PC-3 (cell line): ENCODE results near the gene ENDOV. TPM values are rescaled to one million over a fixed set of nuclear protein-coding genes. Genes with fewer than 3 reads are reported as not detected.

Experiments used
- ATAC-seq: fragments of 200-7000 bp; cut with Tn5 transposase; 2 replicates; pipeline ENCODE4 v1.9.1; 2020; ENCODE audit warnings: mild to moderate bottlenecking, moderate library complexity
- BruUV-seq: library from RNA; stranded (reverse); fragments of 400-500 nt; replicated peaks from 2 replicates; lab custom pipeline; 2021; lab: Mats Ljungman, UMichigan
- CTCF ChIA-PET: fragments of 300-600 bp; sonication (Branson Sonifier 250); formaldehyde crosslinking; loops from one replicate; lab custom pipeline; 2022; ENCODE audit warnings: antibody characterized with exemption; lab: Charles Lee
- POLR2A ChIA-PET: fragments of 300-600 bp; sonication (Branson Sonifier 250); formaldehyde crosslinking; loops from one replicate; lab custom pipeline; 2022; ENCODE audit warnings: antibody characterized with exemption; ENCODE audit not compliant: unreplicated experiment; lab: Charles Lee
- DNase-seq: peaks from one replicate; pipeline ENCODE4 v3.0.0-alpha.2; 2015
- H2AFZ ChIP-seq: fragments of 300-600 bp; sonication (generic); 2 replicates; pipeline ENCODE4 v1.6.0; 2016; ENCODE audit warnings: antibody characterized with exemption, low read length
- H3F3A ChIP-seq: fragments of 300-600 bp; sonication (generic); one replicate; pipeline ENCODE4 v1.6.0; 2017; ENCODE audit warnings: antibody characterized with exemption, low read length, control low read depth, mild to moderate bottlenecking; ENCODE audit not compliant: unreplicated experiment
- H3K27ac ChIP-seq: fragments of 300-600 bp; sonication (generic); 2 replicates; pipeline ENCODE4 v1.5.1; 2016; ENCODE audit warnings: mild to moderate bottlenecking, low read length
- H3K27me3 ChIP-seq: fragments of 300-600 bp; sonication (generic); 2 replicates; pipeline ENCODE4 v1.6.1; 2016; ENCODE audit warnings: low read length, mixed read lengths
- H3K36me3 ChIP-seq: fragments of 300-600 bp; sonication (generic); 2 replicates; pipeline ENCODE4 v1.6.1; 2016; ENCODE audit warnings: low read depth, mixed run types, low read length, mixed read lengths
- H3K4me1 ChIP-seq: fragments of 300-600 bp; sonication (generic); 2 replicates; pipeline ENCODE4 v1.5.1; 2016; ENCODE audit warnings: low read length; ENCODE audit not compliant: insufficient read depth
- H3K4me2 ChIP-seq: fragments of 300-600 bp; sonication (generic); 2 replicates; pipeline ENCODE4 v1.6.0; 2016; ENCODE audit warnings: low read length
- H3K4me3 ChIP-seq: fragments of 300-600 bp; sonication (generic); 2 replicates; pipeline ENCODE4 v1.5.1; 2016; ENCODE audit warnings: mild to moderate bottlenecking, low read length, mixed read lengths
- H3K79me2 ChIP-seq: fragments of 300-600 bp; sonication (generic); 2 replicates; pipeline ENCODE4 v1.6.1; 2017; ENCODE audit warnings: low read length, mixed read lengths
- H3K9ac ChIP-seq: fragments of 300-600 bp; sonication (generic); 2 replicates; pipeline ENCODE4 v1.6.0; 2016; ENCODE audit warnings: mild to moderate bottlenecking, low read length
- H3K9me2 ChIP-seq: fragments of 300-600 bp; sonication (generic); replicated peaks from 2 replicates; pipeline ENCODE4 v1.6.1; 2016; ENCODE audit warnings: mixed run types, low read length, mixed read lengths
- H3K9me3 ChIP-seq: fragments of 300-600 bp; sonication (generic); 2 replicates; pipeline ENCODE4 v1.6.1; 2016; ENCODE audit warnings: low read length, mixed read lengths
- H4K20me1 ChIP-seq: fragments of 300-600 bp; sonication (generic); 2 replicates; pipeline ENCODE4 v1.6.1; 2016; ENCODE audit warnings: low read length, mixed read lengths
- EZH2 ChIP-seq: fragments of 300-600 bp; sonication (generic); IDR thresholded peaks from one replicate; pipeline ENCODE4 v1.6.1; 2017; ENCODE audit warnings: antibody characterized with exemption, mild to moderate bottlenecking, low read length; ENCODE audit not compliant: unreplicated experiment
- EZH2phosphoT487 ChIP-seq: fragments of 300-600 bp; sonication (generic); IDR thresholded peaks from 2 replicates; pipeline ENCODE4 v1.6.1; 2018; ENCODE audit warnings: mild to moderate bottlenecking, antibody characterized with exemption, low read length, borderline replicate concordance
- intact Hi-C: fragments of 100-400 bp; cut with micrococcal nuclease; formaldehyde crosslinking; loops from 2 replicates; pipeline ENCODE4 v1.9.0; 2023
- total RNA-seq: library from RNA; depleted of rRNA; stranded (reverse); fragments of >200 nt; gene quantifications from 2 replicates; pipeline ENCODE4 v1.2.3, GENCODE V29; 2014
- TF ChIP-seq, protein P1 (sequence below): fragments of 300-600 bp; sonication (generic); conservative IDR thresholded peaks from 2 replicates; pipeline ENCODE4 v1.5.1; 2017; ENCODE audit warnings: antibody characterized with exemption, low read depth, mild to moderate bottlenecking, low read length

The ENDOV gene
- total RNA-seq, 1 experiment from 2014 or later, result 57.9 TPM

DNA sequence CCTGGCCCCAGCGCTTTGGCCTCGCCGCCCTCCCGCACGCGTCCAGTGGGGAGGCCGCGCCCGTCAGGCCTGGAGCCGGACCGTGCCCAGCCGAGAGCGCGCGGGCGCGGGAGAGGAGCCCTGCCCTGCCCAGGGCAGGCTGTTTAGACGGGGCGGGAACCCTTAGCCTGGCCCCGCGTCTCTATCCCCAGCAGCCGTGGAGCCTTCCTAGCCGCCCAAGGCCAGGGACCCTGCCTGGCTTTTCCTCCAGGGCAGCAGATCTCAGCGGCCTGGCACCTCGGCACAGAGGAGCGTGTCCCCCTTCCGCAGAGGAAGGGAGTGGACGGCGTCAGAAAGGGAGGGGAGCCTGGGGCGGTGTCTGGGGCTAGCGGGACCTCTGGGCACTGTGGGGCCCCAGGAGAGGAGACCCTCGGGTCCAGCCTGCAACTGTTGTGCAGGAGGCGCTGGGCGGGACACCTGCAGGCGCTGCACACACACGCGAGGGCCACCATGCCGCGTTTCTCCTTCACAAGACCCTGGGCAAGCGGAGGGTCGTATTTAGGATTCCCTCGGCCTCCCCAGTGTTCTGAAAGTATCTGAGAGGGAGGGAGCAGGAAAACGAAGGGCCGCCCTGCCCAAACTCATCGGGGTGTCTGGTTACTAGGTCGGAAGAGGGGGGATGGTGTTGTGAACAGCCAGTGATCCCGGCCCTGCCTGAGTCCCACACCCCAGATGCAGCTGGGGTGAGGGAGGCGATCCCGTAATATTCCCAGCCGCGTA lies 63.7 kb downstream of the ENDOV start:
- intact Hi-C loops, result no loop called here
- no peak overlapping the region for H3K4me2 ChIP-seq
- H3K4me1 ChIP-seq, result peaks cover 28% of the 10 kb centered on the region
- H3K27ac ChIP-seq, result no peak overlapping the region
- no peak overlapping the region for H2AFZ ChIP-seq
- no peak for ATAC-seq
- H3K27me3 ChIP-seq, result peaks cover 42% of the 10 kb centered on the region
- no peaks in the 10 kb centered on the region for H3K79me2 ChIP-seq
- TF ChIP-seq EZH2phosphoT487 (no peak), EZH2 (no peak)
- TF ChIP-seq, protein P1, sequence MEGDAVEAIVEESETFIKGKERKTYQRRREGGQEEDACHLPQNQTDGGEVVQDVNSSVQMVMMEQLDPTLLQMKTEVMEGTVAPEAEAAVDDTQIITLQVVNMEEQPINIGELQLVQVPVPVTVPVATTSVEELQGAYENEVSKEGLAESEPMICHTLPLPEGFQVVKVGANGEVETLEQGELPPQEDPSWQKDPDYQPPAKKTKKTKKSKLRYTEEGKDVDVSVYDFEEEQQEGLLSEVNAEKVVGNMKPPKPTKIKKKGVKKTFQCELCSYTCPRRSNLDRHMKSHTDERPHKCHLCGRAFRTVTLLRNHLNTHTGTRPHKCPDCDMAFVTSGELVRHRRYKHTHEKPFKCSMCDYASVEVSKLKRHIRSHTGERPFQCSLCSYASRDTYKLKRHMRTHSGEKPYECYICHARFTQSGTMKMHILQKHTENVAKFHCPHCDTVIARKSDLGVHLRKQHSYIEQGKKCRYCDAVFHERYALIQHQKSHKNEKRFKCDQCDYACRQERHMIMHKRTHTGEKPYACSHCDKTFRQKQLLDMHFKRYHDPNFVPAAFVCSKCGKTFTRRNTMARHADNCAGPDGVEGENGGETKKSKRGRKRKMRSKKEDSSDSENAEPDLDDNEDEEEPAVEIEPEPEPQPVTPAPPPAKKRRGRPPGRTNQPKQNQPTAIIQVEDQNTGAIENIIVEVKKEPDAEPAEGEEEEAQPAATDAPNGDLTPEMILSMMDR, result no peak
- no TSS peak for BruUV-seq
- no peak overlapping the region for H3K9ac ChIP-seq
- H3K4me3 ChIP-seq, result no peak overlapping the region
- no peak for DNase-seq
- H3K9me3 ChIP-seq, result no peaks in the 10 kb centered on the region
- no peaks in the 10 kb centered on the region for H3K9me2 ChIP-seq
- POLR2A ChIA-PET, result no interaction called here
- no peaks in the 10 kb centered on the region for H3K36me3 ChIP-seq
- no peaks in the 10 kb centered on the region for H4K20me1 ChIP-seq
- no peaks in the 10 kb centered on the region for H3F3A ChIP-seq
- CTCF ChIA-PET, result interaction anchor here (0.5 kb wide), 1 partner anchor 51 kb away, joined by 5 read pairs; no protein-coding TSS in a partner anchor

DNA sequence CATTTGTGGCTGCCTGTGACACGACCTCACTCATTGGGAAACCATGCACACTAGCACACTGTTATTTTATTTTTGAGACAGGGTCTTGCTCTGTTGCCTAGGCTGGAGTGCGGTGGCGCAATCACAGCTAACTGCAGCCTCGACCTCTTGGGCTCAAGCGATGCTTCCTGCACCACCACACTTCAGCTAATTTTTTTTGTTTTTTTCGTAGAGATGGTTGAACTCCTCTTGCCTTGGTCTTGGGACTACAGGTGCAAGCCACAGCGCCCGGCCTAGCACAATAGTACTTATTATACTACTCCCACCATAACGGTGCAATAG lies 64.2 kb downstream of the ENDOV start:
- DNase-seq (no peak), ATAC-seq (no peak)
- Histone ChIP-seq H3K4me2 (no peak overlapping the region), H3K9ac (no peak overlapping the region), H3F3A (no peaks in the 10 kb centered on the region), H3K4me3 (no peak overlapping the region), H3K9me3 (no peaks in the 10 kb centered on the region), H3K4me1 (peaks cover 27% of the 10 kb centered on the region), H3K79me2 (no peaks in the 10 kb centered on the region), H3K27ac (no peak overlapping the region), H3K36me3 (no peaks in the 10 kb centered on the region), H4K20me1 (no peaks in the 10 kb centered on the region), H3K9me2 (no peaks in the 10 kb centered on the region), H2AFZ (no peak overlapping the region), H3K27me3 (peaks cover 42% of the 10 kb centered on the region)
- ChIA-PET CTCF (no interaction called here), POLR2A (no interaction called here)
- intact Hi-C loops, result no loop called here
- BruUV-seq, result no TSS peak
- TF ChIP-seq, protein P1, result no peak
- TF ChIP-seq EZH2phosphoT487 (no peak), EZH2 (no peak)

GRCh38 chr17:80480248-80480647 lies 65.3 kb downstream of the ENDOV start:
- no TSS peak for BruUV-seq
- no peak overlapping the region for H3K9ac ChIP-seq
- ChIA-PET CTCF (no interaction called here), POLR2A (no interaction called here)
- DNase-seq (no peak), ATAC-seq (no peak)
- TF ChIP-seq EZH2phosphoT487 (no peak), EZH2 (no peak)
- TF ChIP-seq, protein P1, result no peak
- no peak overlapping the region for H3K27ac ChIP-seq
- H3K4me1 ChIP-seq, result peaks cover 16% of the 10 kb centered on the region
- H3K4me2 ChIP-seq, result no peak overlapping the region
- H3K9me2 ChIP-seq, result no peaks in the 10 kb centered on the region
- H3F3A ChIP-seq, result no peaks in the 10 kb centered on the region
- no peaks in the 10 kb centered on the region for H3K36me3 ChIP-seq
- H3K27me3 ChIP-seq, result peaks cover 41% of the 10 kb centered on the region
- H3K79me2 ChIP-seq, result no peaks in the 10 kb centered on the region
- no peak overlapping the region for H3K4me3 ChIP-seq
- H3K9me3 ChIP-seq, result no peaks in the 10 kb centered on the region
- H4K20me1 ChIP-seq, result no peaks in the 10 kb centered on the region
- intact Hi-C loops, result no loop called here
- no peak overlapping the region for H2AFZ ChIP-seq
